GM19452 (cell line): Measurements from ENCODE around the gene SENP6.

Source experiments
- ATAC-seq: cut with Tn5 transposase; IDR thresholded peaks from one replicate; pipeline ENCODE4 v1.9.1; 2021; ENCODE audit not compliant: unreplicated experiment

The SENP6 gene

DNA sequence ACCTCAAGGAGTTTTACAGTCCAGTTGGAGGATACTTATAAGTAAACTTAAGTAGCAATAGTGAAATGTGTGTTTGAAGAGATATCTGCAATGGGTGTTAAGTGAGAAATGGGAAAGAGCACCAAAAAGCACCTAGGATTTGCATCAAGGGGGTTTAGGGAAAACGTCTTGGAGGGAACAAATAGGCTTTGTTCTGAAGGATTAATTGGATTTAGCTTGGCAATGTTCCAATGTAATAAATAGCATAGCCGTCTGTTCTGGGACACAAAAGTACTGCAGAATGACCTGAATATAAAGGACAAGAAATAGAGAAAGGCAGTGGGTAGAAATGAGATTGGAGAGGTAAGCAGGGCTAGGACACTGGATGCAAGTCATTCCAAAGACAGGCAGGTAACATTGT is 144.5 kb downstream of the SENP6 start:
- ATAC-seq = no peak

DNA sequence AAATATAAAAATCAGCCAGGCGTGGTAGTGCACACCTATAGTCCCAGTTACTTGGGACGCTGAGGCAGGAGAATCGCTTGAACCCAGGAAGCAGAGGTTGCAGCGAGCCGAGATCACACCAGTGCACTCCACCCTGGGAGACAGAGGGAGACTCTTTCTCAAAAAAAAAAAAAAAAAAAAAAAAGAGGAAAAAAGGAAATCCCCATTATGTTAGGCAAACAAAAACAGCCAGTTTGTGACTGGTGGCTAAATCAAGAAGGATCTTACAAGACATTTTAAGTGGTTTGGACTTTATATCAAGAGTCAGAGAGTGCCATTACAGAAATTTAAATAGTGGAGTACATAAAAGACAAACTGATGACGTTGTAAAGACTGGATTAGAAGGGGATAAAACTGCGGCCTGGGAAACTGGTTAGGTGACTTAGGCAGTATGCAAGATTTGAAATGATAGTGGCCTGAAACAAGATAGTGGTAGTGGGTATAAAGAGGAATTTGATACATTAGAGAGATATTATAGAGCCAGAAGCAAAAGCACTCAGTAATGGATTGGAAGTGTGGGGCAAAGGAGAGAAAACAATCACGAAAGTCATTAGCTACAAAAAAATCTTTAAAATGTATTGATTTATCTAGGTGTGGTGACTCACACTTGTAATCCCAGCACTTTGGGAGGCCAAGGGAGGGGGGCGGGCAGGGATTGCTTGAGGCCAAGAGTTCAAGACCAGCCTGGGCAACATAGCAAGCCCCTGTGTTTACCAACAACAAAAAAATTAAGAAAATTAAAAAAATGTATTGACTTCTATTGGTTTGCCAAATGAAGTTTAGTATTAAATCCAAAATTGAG is 145.7 kb downstream of the SENP6 start:
- no peak for ATAC-seq

DNA sequence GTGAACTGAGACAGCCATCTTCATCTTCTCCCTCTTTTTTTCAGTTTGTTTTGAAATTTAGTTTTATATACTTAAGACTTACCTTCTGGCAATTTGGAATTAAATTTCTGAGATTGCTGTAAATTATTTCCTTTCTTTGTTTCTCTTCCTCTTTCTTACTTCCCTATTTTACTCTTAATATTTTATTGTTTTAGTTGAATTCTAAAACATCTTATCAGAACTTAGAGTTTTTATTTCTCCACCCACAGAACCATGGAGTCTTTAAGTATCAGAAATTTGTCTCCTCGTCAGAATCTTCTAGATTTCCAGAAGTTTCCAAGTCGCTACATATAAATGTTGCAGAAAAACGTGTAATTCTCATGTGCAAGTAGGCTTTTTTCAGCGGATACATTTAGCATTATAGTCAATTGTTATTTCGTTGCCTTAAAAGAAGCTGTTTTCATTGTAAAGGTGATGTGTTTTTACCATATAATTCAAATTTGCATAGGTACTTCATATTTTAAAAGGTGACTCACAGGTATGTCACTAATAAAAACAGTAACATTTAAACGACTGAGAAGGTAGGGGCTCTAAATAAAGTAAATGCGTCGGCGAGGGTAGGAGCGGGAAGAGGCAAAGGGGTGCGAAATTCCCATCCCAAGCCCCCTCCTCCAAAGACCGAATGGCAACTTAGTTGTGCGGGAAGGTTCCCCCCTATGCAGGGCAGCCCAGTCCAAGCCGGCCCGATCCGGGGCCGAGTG is 146.5 kb downstream of the SENP6 start:
- no peak for ATAC-seq

DNA sequence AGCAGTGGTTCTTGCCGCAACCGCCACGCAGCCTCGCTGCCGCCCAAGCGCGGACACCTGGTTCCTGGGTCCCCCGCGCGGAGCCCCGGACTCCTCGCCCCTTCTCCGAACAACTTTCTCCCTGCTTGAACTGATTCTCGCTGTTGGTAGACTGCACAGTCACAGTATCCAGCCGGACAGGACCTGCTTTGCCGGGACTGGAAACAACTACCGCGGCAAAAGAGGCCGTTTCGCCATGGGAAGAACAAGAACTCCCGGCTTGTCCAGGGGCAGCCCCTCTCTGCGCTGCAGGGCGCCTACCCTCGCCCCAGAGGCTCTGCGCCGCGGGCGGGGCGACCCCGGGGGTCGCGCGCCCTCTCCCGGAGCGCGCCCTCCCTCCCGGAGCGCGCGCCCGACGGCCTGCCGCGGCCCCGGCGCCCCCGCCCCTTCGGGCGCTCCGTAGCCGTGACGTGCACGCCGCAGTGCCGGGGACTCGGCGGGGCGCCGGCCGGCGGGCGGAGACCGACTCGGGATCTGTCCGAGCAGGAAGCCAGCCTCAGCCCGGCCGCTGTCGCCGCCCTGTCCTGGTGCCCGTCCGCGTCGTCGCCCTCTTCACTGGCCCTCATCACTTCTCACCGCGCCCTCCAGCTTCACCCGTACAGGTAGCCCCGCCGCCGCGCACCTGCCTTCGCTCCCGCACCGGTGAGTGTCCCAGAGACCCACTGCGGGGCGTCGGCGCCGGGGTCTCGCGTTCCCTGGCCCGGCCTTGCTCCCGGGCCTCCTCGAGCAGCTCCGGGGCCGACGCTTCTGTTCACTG is 147.3 kb downstream of the SENP6 start, which contains the start of gene MYO6:
Gene MYO6, plus strand, starts transcription at position 497 of the 796 bp plus-strand sequence. CDS start 68,309 bp downstream, outside the sequence.
- peak; percentile 73 for ATAC-seq

DNA sequence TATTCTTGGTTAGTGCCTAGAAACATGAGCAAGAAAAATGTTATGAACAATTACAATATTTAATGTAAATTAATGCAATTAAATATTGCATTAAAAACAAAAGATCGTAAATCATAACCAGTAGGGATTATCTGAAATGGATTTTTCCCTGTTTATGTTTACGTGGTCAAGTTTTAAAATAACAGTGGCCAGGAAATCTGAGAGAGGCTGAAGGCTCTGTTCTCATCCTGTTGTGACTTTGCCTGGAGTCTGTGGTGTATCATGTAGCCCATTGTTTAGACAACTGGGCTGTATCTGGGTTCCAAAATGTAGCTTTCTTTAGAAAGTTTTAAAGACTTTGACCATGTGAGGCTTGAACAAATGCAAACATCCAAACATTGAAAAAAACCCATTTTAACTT is 149.8 kb downstream of the SENP6 start:
- no peak for ATAC-seq

DNA sequence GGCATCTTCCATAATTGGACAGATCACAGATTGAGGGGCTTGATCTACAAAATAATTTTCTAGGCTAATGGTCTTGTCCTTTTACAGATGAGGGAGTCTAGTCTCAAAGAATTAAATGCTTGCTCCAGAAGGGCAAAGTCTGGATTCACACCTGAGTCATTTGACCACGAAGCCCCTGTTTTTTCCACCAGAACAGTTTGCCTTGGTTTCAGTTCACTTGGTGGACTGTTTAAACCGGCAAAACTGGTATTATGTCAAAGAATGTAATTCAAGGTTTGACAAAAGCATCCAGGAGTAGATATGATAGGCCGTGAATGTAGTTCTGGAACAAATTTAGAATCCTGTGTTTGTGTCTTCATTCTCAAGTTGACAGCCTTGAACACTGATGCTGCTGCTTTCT is 150.7 kb downstream of the SENP6 start:
- no peak for ATAC-seq

DNA sequence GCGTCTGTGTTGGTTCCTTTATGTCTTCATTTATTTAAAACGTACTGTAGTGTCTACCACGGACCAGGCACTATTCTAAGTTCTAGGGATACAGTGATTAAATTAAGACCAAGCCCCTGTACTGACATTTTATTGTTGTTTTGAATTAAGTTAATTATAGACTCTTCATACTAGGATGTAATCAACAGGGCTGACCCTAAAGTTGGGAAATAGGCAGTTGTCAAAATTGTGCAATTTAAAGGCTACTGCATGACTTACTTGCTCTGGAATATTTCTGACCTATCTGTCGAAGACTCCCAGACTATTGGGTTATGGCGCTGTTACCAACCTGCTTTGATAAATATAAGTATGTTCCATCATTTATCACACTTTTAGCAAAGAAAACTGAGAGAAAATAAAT is 154.0 kb downstream of the SENP6 start:
- no peak for ATAC-seq

DNA sequence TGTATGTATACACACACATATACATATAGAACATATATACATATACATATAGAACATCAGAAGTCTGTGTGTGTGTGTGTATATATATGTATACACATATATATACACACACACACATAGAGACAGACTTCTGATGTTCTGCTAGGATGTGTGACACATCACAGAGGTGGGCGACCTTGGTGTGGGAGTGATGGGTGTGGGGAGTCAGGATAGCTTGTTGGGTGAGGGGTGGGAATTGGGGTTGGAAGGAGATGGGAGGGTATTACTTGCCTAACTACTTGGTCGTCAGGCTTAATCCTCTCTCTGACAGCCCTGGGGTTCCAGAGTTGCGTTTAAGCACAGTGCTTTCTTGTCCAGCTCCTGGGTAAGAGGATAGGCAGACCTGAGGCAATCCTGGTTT is 155.6 kb downstream of the SENP6 start:
- ATAC-seq = no peak

DNA sequence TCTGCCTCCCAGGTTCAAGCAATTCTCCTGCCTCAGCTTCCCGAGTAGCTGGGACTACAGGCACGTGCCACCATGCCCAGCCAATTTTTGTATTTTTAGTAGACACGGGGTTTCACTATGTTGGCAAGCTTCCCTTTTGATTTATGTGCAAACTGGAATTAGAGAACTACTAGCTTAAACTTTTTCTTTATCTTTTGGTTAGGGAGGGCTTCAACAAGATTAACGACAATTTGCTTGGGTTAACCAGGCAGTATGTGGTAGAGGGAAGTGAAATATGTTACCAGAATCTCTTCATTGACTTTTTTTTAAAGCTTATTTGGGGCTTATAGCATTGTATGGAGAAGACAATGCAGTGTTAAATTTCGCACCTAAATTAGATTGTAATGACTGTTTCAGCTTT is 156.4 kb downstream of the SENP6 start:
- no peak for ATAC-seq

DNA sequence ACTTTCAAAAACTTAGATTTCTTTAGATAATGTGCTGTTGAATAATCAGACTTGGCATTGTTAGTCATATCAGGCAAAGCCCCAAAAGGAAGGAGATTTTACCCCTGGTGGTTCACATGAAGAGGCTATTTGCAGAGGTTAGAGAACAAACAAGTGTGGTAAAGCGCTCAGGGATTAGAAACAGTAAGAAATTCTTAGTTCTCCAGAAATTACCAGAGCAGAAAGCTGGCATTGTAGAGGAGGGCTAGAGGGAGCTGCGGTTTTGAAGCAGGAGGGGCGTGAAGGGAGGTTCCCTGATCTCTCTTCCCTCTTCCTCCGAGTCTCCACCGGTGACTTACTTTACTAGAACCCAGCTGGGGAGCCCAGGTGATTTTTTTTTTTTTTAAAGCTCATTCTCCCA is 157.5 kb downstream of the SENP6 start:
- no peak for ATAC-seq

DNA sequence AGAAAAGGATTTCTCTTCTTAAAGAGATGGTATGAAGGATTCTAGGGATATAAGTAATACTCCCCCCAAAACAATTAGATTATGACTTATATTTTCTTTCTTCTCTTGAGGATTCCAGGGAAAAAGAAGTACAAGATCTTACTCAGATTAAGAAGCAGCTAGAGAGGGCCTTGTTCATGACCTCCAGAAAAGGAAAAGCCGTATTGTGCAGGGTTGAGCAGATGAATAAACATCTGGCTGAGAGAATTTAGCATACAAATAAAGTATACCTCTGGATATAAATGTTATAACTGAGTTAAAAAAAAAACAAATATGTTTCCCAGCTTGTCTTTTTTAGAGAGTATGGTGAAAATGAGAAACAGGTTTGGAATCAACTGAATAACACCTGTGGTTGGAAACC is 158.6 kb downstream of the SENP6 start:
- ATAC-seq = no peak

DNA sequence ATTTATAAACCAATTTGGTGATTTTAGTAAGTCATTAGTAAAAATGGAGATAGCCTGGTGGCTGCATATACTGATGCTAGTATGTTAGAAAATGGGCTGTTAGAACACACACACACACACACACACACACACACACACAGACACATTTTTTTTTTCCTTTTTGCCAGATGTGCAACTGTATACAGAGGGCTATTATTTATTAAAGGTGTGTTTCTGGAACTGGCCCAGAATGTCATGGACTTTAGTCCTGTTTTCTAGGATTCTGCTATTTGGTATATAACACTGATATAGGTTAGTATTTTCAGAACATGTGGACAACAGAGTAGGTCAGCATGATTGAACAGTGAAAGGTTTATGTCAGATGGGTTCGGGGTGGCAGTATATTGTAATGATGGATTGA is 159.8 kb downstream of the SENP6 start:
- ATAC-seq = no peak

DNA sequence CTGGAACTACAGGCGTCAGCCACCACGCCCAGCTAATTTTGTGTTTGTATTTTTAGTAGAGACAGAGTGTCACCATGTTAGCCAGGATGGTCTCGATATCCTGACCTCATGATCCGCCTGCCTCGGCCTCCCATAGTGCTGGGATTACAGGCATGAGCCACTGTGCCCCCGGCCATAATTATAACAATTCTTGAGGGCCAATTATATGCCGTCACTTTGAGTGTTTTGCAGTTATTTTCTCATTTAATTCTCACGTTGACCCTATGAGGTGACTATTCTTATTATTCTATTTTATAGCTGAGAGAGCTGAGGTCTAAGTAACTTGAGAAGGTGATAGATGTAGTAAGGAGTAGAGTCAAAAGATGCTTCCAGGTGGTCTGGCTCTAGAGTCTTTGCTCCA is 160.4 kb downstream of the SENP6 start:
- ATAC-seq = no peak

DNA sequence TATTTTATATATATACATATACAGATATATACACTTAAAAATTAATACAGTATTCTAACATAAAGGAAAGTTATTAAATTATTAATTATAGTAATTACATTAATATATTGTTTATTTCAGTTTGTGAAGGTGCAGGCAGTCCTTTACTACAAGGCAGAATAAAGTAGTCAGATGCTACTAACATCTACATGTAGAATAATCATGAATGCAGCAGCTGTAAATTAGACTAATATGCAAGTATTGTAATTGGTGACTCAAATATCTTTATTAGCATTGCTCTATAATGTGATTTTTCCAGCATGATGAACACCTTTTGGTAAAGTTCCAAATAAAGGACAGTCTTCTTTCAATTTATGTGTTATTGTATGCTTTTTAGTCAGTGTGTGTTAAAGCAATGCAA is 164.7 kb downstream of the SENP6 start:
- ATAC-seq = no peak
